ENCODE measurements around the gene UFC1. TPM values are rescaled to one million over a fixed set of nuclear protein-coding genes. Genes with fewer than 3 reads are reported as not detected.

UFC1 gene
- total RNA-seq, 4 donors from 2014 or later, result 60.5 to 83.7 (median 72.8) TPM

GRCh38 chr1:161159087-161159912 is 5.5 kb downstream of the UFC1 start, which contains the start of gene USP21:
Gene USP21, plus strand, starts transcription at chr1:161159500. Its CDS starts 1,141 bp downstream, at chr1:161160641.
- TF ChIP-seq POLR2AphosphoS5 (IDR thresholded peaks at IDR 0.05), result peak; percentile 61
- peak; percentile 52 to 53 for TF ChIP-seq POLR2A (IDR thresholded peaks at IDR 0.05)
- TF ChIP-seq EP300 (IDR thresholded peaks at IDR 0.05), result no peak
- peak in 3 of 4 experiments; percentile 1 to 46 (median 31) for TF ChIP-seq CTCF (IDR thresholded peaks at IDR 0.05)
- peak; percentile 95 for ATAC-seq
- H3K36me3 ChIP-seq, result peaks cover 0 to 58% of the 10 kb centered on the region in 2 donors
- peak within 1 kb of the TSS; percentile 82 to 94 (median 93) for H3K27ac ChIP-seq
- no peaks in the 10 kb centered on the region for H3K9me3 ChIP-seq
- 0% methylated on average over 1 to 10 of the region's 60 CpGs for WGBS, 2 donors (ENCODE audit: low coverage in 1 of 2)
- peaks cover 7 to 61% (median 30%) of the 10 kb centered on the region in 3 donors for H3K4me1 ChIP-seq
- H3K27me3 ChIP-seq, result no peaks in the 10 kb centered on the region
- H3K4me3 ChIP-seq, result peak within 1 kb of the TSS; percentile 95 to 98

DNA sequence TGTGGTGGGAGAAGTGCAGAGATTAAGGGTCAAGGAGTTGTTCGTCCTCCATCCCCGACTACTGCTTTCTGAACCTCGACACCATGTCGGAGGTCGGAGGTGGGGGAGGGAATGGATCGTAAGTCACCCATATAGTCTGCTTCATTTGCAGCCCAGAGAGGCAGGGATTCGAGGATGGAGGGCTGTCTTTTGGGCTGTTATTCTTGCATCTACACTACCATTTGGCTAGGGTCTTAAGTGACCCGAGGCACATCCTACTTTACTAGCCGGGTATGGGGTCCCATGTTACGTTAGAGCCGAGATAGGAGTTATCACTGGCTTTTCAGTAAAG is 6.1 kb downstream of the UFC1 start:
- peaks cover 7 to 58% (median 26%) of the 10 kb centered on the region in 3 donors for H3K4me1 ChIP-seq
- ATAC-seq, result no peak
- peaks cover 0 to 63% of the 10 kb centered on the region in 2 donors for H3K36me3 ChIP-seq
- peak overlapping the region; percentile 95 to 98 for H3K4me3 ChIP-seq
- peak overlapping the region; percentile 82 to 94 (median 93) for H3K27ac ChIP-seq
- 0 to 5% methylated on average over 2 to 6 of the region's 11 CpGs for WGBS, 2 donors (ENCODE audit: low coverage in 1 of 2)
- no peak for TF ChIP-seq EP300 (IDR thresholded peaks at IDR 0.05)
- TF ChIP-seq POLR2AphosphoS5 (IDR thresholded peaks at IDR 0.05), result no peak
- TF ChIP-seq POLR2A (IDR thresholded peaks at IDR 0.05), result no peak
- TF ChIP-seq CTCF (IDR thresholded peaks at IDR 0.05), result no peak
- H3K27me3 ChIP-seq, result no peaks in the 10 kb centered on the region
- no peaks in the 10 kb centered on the region for H3K9me3 ChIP-seq

GRCh38 chr1:161160671-161161145 is 6.9 kb downstream of the UFC1 start:
- peak overlapping the region in 2 of 4 donors; percentile 92 to 94 for H3K27ac ChIP-seq
- ATAC-seq, result no peak
- no peaks in the 10 kb centered on the region for H3K9me3 ChIP-seq

DNA sequence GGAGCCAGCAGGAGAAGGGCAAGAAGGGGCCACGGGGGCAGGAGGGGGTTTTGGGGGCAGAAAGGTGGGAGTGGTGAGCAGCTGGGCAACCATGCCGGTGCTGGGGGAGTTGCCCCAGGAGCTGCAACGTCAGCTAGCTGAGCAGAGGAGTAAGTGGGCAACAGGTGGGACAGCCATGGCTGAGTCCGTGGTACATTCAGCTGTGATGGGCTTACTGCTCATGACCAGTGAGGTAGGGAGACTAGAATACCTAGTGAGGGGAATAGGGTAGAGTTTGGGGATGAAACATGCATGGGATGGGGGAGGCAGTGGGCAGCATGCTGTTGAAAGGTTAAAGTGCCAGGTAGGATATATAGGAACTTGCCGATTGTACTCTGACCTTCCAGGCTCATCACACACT is 7.9 kb downstream of the UFC1 start:
- Histone ChIP-seq H3K9me3 (no peaks in the 10 kb centered on the region), H3K4me3 (no peak overlapping the region), H3K27me3 (no peaks in the 10 kb centered on the region), H3K36me3 (peaks cover 0 to 65% of the 10 kb centered on the region in 2 donors), H3K4me1 (peaks cover 7 to 58% (median 29%) of the 10 kb centered on the region in 3 donors), H3K27ac (peak overlapping the region in 1 of 4 donors; percentile 92)
- no peak for ATAC-seq
- TF ChIP-seq POLR2AphosphoS5 (IDR thresholded peaks at IDR 0.05), result no peak
- no peak for TF ChIP-seq CTCF (IDR thresholded peaks at IDR 0.05)
- no peak for TF ChIP-seq POLR2A (IDR thresholded peaks at IDR 0.05)
- TF ChIP-seq EP300 (IDR thresholded peaks at IDR 0.05), result no peak
- WGBS, 2 donors (ENCODE audit: low coverage in 1 of 2), result 75 to 76% methylated on average over 4 to 5 of the region's 5 CpGs

More at GRCh38 chr1:161160671-161161145, 6.9 kb downstream of the UFC1 start:
- WGBS, 2 donors (ENCODE audit: low coverage in 1 of 2), result 92 to 97% methylated on average over 6 to 10 of the region's 22 CpGs
- H3K27me3 ChIP-seq, result no peaks in the 10 kb centered on the region
- H3K4me3 ChIP-seq, result peak overlapping the region in 1 of 2 donors; percentile 98
- peaks cover 7 to 57% (median 29%) of the 10 kb centered on the region in 3 donors for H3K4me1 ChIP-seq
- TF ChIP-seq POLR2A (IDR thresholded peaks at IDR 0.05) (no peak), CTCF (IDR thresholded peaks at IDR 0.05) (no peak), EP300 (IDR thresholded peaks at IDR 0.05) (no peak), POLR2AphosphoS5 (IDR thresholded peaks at IDR 0.05) (no peak)
- H3K36me3 ChIP-seq, result peaks cover 0 to 66% of the 10 kb centered on the region in 2 donors

Data from gastroesophageal sphincter (tissue), 4 donors.